ENCODE results near the gene CAV3.

The CAV3 gene

DNA sequence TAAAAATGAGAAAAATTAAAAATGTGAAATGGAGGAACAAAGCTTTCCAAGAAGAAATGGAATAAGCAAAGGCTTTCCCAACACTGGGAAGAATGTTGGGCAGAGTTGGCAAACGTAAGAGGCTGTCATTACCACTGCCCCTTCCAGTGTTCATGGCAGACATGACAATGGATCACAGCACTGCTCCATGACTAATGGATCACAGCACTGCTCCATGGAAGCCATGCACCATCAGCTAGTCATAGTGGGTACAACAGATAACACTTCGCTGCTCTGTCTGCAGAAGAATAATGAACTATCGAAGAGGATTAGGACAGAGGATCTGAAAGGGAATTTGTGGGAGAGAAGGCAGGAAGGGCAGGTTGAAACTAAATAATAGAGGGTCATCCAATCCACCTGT is 5.0 kb downstream of the CAV3 start:
- no peak overlapping the region for H3K27ac ChIP-seq (ENCODE audit: low read depth, low read length)
- no peak overlapping the region for H2AFZ ChIP-seq (ENCODE audit: low read depth, low read length, severe bottlenecking)
- no peak overlapping the region for H3K4me3 ChIP-seq (ENCODE audit: insufficient read depth, low read length, poor library complexity, severe bottlenecking)
- no peaks in the 10 kb centered on the region for H4K20me1 ChIP-seq (ENCODE audit: low read depth, low read length)
- H3K9me2 ChIP-seq (replicated peaks; ENCODE audit: insufficient read depth, low read length), result no peaks in the 10 kb centered on the region
- H3K36me3 ChIP-seq (ENCODE audit: low read length), result no peaks in the 10 kb centered on the region
- no peaks in the 10 kb centered on the region for H3F3A ChIP-seq (ENCODE audit: insufficient read depth)
- H3K9me3 ChIP-seq (ENCODE audit: insufficient read depth, low read length), result no peaks in the 10 kb centered on the region
- no peak for TF ChIP-seq EZH2phosphoT487 (conservative IDR thresholded peaks at IDR 0.05; ENCODE audit: low read length)
- TF ChIP-seq, protein P1, sequence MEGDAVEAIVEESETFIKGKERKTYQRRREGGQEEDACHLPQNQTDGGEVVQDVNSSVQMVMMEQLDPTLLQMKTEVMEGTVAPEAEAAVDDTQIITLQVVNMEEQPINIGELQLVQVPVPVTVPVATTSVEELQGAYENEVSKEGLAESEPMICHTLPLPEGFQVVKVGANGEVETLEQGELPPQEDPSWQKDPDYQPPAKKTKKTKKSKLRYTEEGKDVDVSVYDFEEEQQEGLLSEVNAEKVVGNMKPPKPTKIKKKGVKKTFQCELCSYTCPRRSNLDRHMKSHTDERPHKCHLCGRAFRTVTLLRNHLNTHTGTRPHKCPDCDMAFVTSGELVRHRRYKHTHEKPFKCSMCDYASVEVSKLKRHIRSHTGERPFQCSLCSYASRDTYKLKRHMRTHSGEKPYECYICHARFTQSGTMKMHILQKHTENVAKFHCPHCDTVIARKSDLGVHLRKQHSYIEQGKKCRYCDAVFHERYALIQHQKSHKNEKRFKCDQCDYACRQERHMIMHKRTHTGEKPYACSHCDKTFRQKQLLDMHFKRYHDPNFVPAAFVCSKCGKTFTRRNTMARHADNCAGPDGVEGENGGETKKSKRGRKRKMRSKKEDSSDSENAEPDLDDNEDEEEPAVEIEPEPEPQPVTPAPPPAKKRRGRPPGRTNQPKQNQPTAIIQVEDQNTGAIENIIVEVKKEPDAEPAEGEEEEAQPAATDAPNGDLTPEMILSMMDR (IDR thresholded peaks at IDR 0.05; ENCODE audit: insufficient read depth, low read length, poor library complexity, severe bottlenecking), result no peak
- H3K27me3 ChIP-seq (ENCODE audit: low read length), result no peaks in the 10 kb centered on the region
- no peak overlapping the region for H3K4me2 ChIP-seq (ENCODE audit: low read depth, low read length, poor library complexity, severe bottlenecking)
- no peak overlapping the region for H3K9ac ChIP-seq (ENCODE audit: low read length)
- no peaks in the 10 kb centered on the region for H3K79me2 ChIP-seq (ENCODE audit: insufficient read depth, low read length)

DNA sequence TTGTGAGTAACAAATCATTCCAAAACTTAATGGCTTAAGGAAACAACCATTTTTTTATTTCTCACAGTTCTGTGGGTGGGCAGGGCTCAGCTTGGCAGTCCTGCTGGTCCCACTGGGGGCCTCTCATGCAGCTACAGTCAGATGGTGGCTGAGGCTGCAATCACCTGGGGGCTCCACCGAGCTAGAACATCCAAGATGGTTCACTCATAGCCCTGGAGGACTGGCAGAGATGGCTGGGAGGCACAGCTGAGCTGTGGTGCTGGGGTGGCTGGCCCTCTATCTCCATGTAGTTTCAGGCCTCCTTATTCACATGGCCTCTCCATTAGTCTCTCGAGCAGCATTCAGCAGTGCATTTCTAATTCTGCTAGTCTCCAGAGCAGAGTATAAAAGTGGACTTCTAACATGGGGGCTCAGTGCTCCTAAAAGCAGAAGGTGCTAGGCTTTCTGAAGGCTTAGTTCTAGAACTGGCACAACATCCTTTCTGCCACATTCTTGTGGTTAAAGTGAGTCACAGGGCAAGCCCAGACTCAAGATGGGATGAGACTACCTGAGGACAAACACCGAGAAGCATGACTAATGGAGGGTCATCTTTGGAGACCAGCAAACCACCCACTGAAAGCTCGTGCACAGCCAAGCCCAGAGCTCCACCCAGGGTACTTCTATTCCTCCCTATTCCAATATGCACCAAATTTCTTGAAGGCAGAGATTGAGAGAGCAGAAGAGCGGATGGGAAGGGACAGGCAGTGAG is 6.3 kb downstream of the CAV3 start:
- Histone ChIP-seq H3K4me3 (ENCODE audit: insufficient read depth, low read length, poor library complexity, severe bottlenecking) (no peak overlapping the region), H4K20me1 (ENCODE audit: low read depth, low read length) (no peaks in the 10 kb centered on the region), H3K9me2 (replicated peaks; ENCODE audit: insufficient read depth, low read length) (no peaks in the 10 kb centered on the region), H3K4me2 (ENCODE audit: low read depth, low read length, poor library complexity, severe bottlenecking) (no peak overlapping the region), H3K27ac (ENCODE audit: low read depth, low read length) (no peak overlapping the region), H3K27me3 (ENCODE audit: low read length) (no peaks in the 10 kb centered on the region), H2AFZ (ENCODE audit: low read depth, low read length, severe bottlenecking) (no peak overlapping the region), H3K9ac (ENCODE audit: low read length) (no peak overlapping the region), H3K36me3 (ENCODE audit: low read length) (no peaks in the 10 kb centered on the region), H3K79me2 (ENCODE audit: insufficient read depth, low read length) (no peaks in the 10 kb centered on the region), H3K9me3 (ENCODE audit: insufficient read depth, low read length) (no peaks in the 10 kb centered on the region), H3F3A (ENCODE audit: insufficient read depth) (no peaks in the 10 kb centered on the region)
- TF ChIP-seq, protein P1 (IDR thresholded peaks at IDR 0.05; ENCODE audit: insufficient read depth, low read length, poor library complexity, severe bottlenecking), result no peak
- no peak for TF ChIP-seq EZH2phosphoT487 (conservative IDR thresholded peaks at IDR 0.05; ENCODE audit: low read length)

DNA sequence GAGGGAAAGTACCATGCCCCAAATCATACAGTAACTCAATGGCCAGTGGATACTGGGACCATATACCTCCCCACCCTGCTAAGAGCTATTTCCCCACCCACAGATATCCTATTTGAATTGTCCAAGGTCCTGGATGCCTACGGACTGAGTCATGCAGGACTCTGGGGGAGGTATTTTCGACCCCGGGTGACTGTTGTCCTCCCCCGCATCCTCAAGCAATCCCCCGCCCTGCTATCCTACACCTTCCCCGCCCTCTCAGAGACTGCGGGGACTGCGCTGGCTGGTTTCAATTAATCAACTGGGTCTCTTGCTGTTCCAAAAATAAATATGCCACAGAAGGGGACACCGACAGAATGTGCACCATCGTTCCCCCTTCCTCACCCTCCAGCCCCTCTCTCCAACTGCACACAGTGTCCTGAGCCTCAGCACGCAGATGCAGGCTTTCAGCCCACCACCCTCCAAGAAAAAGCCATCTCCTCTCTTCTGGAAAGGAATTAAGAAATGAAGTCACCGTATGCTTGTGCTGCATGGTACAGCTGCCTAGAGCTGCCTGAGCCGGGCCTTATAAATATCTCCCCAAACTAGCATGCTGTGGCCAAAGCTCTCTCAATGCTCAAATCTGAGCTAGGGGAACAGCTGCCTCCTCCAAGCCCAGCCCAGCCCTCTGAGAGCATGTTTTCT is 8.1 kb downstream of the CAV3 start:
- no peak overlapping the region for H3K4me3 ChIP-seq (ENCODE audit: insufficient read depth, low read length, poor library complexity, severe bottlenecking)
- H3K27ac ChIP-seq (ENCODE audit: low read depth, low read length), result no peak overlapping the region
- no peaks in the 10 kb centered on the region for H3K79me2 ChIP-seq (ENCODE audit: insufficient read depth, low read length)
- TF ChIP-seq EZH2phosphoT487 (conservative IDR thresholded peaks at IDR 0.05; ENCODE audit: low read length), result no peak
- TF ChIP-seq, protein P1 (IDR thresholded peaks at IDR 0.05; ENCODE audit: insufficient read depth, low read length, poor library complexity, severe bottlenecking), result no peak
- no peak overlapping the region for H3K4me2 ChIP-seq (ENCODE audit: low read depth, low read length, poor library complexity, severe bottlenecking)
- H3K9me2 ChIP-seq (replicated peaks; ENCODE audit: insufficient read depth, low read length), result no peaks in the 10 kb centered on the region
- no peaks in the 10 kb centered on the region for H3F3A ChIP-seq (ENCODE audit: insufficient read depth)
- no peaks in the 10 kb centered on the region for H3K36me3 ChIP-seq (ENCODE audit: low read length)
- no peak overlapping the region for H2AFZ ChIP-seq (ENCODE audit: low read depth, low read length, severe bottlenecking)
- no peaks in the 10 kb centered on the region for H3K27me3 ChIP-seq (ENCODE audit: low read length)
- H3K9ac ChIP-seq (ENCODE audit: low read length), result no peak overlapping the region
- no peaks in the 10 kb centered on the region for H3K9me3 ChIP-seq (ENCODE audit: insufficient read depth, low read length)
- no peaks in the 10 kb centered on the region for H4K20me1 ChIP-seq (ENCODE audit: low read depth, low read length)
